Activated CD4-positive, alpha-beta T cell treated with anti-CD3 and anti-CD28 coated beads, Interleukin-2, amount 50 U/mL, for 48 hours (primary cell): ENCODE results near the gene ZNF225.
"Not testable (repeated sequence)": the region's sequence is repeated elsewhere in the genome, so short reads cannot be mapped to it uniquely, and the experiment has no call there.

Source experiments
- DNase-seq, 2 experiments: peaks; one replicate each; pipeline ENCODE4 v3.0.0-alpha.2; 2020

The ZNF225 gene

DNA sequence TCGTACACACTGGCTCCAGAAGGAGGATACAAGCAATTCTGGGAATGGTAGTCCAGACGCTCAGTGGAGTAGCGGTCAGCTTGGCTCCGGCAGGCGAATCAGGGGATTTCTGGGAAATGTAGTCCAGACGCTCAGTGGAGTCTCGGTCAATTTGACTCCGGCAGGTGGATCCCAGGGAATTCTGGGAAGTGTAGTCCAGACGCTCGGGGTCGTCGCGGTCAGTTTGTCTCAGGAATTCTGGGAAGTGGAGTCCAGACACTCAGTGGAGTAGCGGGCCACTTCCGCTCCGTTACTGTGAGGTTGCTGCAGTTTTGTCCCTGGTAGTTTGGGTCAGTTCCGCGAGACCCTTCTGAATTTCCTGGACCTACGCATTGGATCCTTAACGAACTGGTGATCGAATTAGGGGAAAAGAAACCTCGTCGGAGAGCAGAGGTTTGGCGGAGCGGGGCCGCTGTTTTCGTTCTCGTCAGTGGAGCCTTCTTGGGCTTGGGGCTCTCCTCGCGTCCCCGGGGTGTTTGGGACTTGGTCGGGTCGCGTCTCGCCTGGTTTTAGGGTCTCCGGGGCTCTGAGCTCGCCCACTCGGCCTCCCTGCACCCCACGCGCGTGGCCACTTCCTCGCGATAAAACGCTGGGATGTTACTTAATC lies at the start of gene ZNF225:
Gene ZNF225, plus strand, starts transcription at position 262 of the 646 bp plus-strand sequence. CDS start 2,429 bp downstream, outside the sequence.
- peak; percentile 84 to 90 for DNase-seq

DNA sequence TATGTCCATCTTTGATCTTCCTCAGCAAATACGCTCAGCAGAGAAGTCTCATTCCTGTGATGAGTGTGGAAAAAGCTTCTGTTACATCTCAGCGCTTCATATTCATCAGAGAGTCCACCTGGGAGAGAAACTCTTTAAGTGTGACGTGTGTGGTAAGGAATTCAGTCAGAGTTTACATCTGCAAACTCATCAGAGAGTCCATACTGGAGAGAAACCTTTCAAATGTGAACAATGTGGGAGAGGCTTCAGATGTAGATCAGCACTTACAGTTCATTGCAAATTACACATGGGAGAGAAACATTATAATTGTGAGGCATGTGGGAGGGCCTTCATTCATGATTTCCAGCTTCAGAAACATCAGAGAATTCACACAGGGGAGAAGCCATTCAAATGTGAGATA lies 46.9 kb upstream of the ZNF225 start:
- DNase-seq, result no peak

GRCh38 chr19:44069415-44069814 lies 43.8 kb upstream of the ZNF225 start:
- DNase-seq, result no peak

DNA sequence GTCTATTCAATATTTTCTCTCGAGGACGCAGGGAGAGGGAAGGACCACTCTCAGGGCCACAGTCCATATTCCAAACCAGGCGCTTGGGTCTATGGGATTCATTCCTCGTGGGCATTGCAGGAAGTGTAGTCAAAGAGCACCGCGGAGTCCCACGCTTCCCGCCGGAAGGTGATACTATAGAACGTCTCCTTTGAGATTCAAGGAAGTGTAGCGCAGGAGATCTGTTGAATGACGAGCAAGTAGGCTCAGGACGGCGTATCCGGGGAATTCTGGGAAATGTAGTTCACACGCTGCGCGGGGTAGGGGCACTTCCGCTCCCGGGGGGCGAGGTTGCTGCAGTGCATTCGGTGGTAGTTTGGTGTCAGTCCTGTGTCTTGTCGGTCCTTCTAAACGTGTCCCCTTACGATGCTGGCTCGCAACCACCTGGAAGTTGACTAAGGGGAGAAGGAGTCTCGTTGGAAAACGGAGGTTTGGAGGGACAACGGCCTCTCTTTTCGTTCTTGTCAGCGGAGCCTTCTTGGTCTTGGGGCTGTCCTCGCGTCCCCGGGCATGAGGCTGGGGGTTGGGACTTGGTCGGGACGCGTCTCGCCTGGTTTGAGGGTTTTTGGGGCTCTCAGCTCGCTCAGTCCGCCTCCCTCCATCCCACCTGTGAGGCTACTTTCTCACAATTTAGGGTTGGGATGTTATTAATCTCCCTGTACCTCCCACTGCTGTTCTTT lies 41.2 kb upstream of the ZNF225 start, which contains the start of gene ZNF284:
Gene ZNF284, plus strand, starts transcription at position 336 of the 719 bp plus-strand sequence. CDS start 4,231 bp downstream, outside the sequence.
- peak; percentile 76 to 85 for DNase-seq

- DNase-seq, result no peak
These were observed 40.4 kb upstream of the ZNF225 start for GRCh38 chr19:44072543-44073401.

- DNase-seq, result no peak
These were observed 36.9 kb upstream of the ZNF225 start for GRCh38 chr19:44076325-44076724.

GRCh38 chr19:44092108-44092507 lies 21.1 kb upstream of the ZNF225 start:
- no peak for DNase-seq

- DNase-seq, result peak; percentile 84 to 89
These were observed 19.1 kb upstream of the ZNF225 start, which contains the start of gene ZNF224 for GRCh38 chr19:44093931-44094765. Gene ZNF224 (plus strand): TSS chr19:44094361. CDS start chr19:44097874, 3,513 bp downstream.

DNA sequence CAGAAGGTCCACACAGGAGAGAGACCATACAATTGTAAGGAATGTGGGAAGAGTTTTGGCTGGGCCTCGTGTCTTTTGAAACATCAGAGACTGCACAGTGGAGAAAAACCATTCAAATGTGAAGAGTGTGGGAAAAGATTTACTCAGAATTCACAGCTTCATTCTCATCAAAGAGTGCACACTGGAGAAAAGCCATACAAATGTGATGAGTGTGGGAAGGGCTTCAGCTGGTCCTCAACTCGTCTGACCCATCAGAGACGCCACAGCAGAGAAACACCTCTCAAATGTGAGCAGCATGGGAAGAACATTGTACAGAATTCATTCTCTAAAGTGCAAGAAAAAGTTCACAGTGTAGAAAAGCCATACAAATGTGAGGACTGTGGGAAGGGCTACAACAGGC lies 5.4 kb upstream of the ZNF225 start:
- DNase-seq, result no peak

DNA sequence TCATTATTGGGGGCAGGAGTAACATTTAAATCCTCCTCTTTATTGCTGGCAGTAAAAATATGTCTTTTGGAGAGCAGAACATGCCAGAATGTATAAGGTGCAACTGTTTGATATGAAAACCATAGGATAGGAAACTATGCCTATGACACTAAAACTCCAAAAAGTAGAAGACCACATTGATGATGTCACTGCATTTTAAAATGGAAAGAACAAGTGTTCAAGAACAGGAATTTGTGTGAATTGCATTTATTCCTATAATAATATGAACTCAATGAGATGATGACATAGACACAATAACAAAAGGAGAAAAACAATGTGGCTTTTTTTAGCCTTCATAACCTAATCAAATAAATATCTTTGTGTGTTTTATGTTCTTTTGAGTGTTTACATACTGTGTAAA lies 3.7 kb upstream of the ZNF225 start:
- DNase-seq, result no peak

- DNase-seq, result no peak
These were observed 1.2 kb upstream of the ZNF225 start for GRCh38 chr19:44111910-44112463.

- no peak for DNase-seq
These were observed 429 bp upstream of the ZNF225 start for GRCh38 chr19:44112802-44113137.

GRCh38 chr19:44113784-44114390 lies 688 bp downstream of the ZNF225 start:
- peak; percentile 8 to 13 for DNase-seq

DNA sequence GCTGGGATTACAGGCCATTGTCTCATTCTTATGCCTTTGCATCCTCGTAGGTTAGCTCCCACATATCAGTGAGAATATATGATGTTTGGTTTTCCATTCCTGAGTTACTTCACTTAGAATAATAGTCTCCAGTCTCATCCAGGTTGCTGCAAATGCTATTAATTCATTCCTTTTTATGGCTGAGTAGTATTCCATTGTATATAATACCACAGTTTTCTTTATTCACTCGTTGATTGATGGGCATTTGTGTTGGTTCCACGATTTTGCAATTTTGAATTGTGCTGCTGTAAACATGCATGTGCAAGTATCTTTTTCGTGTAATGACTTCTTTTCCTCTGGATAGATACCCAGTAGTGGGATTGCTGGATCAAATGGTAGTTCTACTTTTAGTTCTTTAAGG lies 8.0 kb downstream of the ZNF225 start:
- not testable (repeated sequence) for DNase-seq

DNA sequence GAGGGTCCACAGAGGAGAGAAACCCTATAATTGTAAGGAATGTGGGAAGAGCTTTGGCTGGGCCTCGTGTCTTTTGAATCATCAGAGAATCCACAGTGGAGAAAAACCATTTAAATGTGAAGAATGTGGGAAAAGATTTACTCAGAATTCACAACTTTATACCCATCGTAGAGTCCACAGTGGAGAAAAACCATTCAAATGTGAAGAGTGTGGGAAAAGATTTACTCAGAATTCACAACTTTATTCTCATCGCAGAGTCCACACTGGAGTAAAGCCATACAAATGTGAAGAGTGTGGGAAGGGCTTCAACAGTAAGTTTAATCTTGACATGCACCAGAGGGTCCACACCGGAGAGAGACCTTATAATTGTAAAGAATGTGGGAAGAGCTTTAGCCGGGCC lies 18.8 kb downstream of the ZNF225 start:
- no peak for DNase-seq

GRCh38 chr19:44141191-44142058 lies 28.2 kb downstream of the ZNF225 start, which contains the start of gene ZNF234:
Gene ZNF234 (plus strand): TSS chr19:44141554. CDS start chr19:44144633, 3,079 bp downstream.
- DNase-seq, result peak; percentile 68 to 78

DNA sequence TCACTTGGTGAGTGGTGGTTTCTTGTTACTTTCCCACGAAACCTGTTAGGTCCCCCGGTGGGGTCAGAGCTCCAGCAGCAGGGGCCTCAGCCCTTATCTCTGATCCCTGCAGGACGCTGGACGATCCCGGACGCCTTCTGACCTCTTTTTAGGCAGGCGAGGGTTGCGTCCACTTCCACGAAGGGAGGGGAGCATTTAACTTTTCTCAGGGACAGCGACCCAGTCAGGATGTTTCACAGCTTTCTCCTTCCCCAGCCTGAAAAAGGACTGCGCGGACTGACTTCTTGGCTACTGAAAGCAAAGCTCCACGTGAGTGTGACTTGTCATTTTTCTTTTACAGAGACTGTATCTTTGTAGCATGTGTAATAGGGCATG lies 28.8 kb downstream of the ZNF225 start:
- peak; percentile 14 to 18 for DNase-seq

DNA sequence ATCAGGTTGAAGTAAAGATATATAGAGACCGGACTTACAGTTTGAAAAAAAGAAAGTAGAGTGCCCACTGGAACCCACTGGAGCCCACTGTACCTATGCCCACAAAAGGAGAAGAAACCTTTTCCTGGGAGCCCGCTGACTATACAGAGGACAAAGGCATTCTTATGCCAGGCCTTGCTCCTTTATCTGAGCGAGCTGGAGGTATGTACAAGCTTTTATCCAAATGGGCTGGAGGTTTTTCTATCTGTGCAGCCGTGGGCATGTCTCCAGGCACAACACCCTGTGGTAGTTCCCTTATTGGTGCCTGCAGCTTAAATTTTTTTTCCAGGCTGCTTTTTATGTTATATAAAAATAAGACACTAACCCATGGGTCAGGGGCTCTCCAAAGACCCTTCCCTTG lies 36.6 kb downstream of the ZNF225 start:
- no peak for DNase-seq

DNA sequence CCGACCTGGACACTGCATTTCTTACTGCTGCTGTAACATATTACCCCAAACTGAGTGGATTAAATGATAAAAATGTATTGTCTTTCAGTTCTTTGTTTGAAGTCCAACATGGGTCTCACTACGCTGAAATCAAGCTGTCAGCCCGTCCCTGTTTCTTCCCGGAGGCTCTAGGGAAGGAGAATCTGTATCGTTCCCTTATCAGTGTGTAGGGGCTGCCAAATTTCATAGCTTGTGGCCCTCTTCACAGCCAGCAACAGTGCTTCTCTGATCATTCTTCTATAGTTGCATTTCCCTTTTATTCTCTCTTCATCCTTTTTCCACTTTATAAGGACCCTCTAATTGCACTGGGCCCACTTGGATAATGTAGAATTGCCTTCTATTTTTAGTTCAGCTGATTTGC lies 38.3 kb downstream of the ZNF225 start:
- no peak for DNase-seq

DNA sequence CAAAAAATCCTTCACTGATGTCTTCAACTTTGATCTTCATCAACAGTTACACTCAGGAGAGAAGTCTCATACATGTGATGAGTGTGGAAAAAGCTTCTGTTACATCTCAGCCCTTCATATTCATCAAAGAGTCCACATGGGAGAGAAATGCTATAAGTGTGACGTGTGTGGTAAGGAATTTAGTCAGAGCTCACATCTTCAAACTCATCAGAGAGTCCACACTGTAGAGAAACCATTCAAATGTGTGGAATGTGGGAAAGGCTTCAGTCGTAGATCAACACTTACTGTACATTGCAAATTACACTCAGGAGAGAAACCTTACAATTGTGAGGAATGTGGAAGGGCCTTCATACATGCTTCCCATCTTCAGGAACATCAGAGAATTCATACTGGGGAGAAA lies 43.3 kb downstream of the ZNF225 start:
- no peak for DNase-seq

- no peak for DNase-seq
These were observed 50.6 kb downstream of the ZNF225 start for GRCh38 chr19:44163789-44164188.
